Pancreas (tissue), 10 donors: ENCODE results near the gene ZNF697. TPM values are rescaled to one million over a fixed set of nuclear protein-coding genes. Genes with fewer than 3 reads are reported as not detected.
"Not testable (repeated sequence)": the region's sequence is repeated elsewhere in the genome, so short reads cannot be mapped to it uniquely, and the experiment has no call there.

Source experiments
- ATAC-seq, 4 donors: fragments of 200-7000 bp; cut with Tn5 transposase; one replicate each; pipeline versions ENCODE4 v1.8.0 to v1.9.1; 2020; ENCODE audit warnings: mild to moderate bottlenecking in 4 of 4, moderate library complexity in 4 of 4
- DNase-seq, 6 donors: peaks; one replicate each; pipeline ENCODE4 v3.0.0-alpha.2; 2020
- FAIRE-seq: peaks from 2 replicates; lab custom pipeline; 2012; peaks lifted over from hg19 to GRCh38; lab: Jason Lieb, UNC
- H3K27ac ChIP-seq, 4 donors: fragments of 200-600 bp; sonication (generic); 1 replicate in 3 of 4; 2 replicates in 1 of 4; pipeline versions ENCODE4 v1.5.0 to v1.8.0; 2020
- H3K27me3 ChIP-seq, 4 donors: fragments of 200-600 bp; one replicate each; pipeline ENCODE4 v1.8.0; 2021
- H3K36me3 ChIP-seq, 3 donors: fragments of 200-600 bp; sonication (generic) in 1 of 3; one replicate each; pipeline versions ENCODE4 v1.5.0 to v1.8.0; 2020 to 2021
- H3K4me1 ChIP-seq, 3 donors: fragments of 200-600 bp; one replicate each; pipeline ENCODE4 v1.8.0; 2021
- H3K4me3 ChIP-seq, 4 donors: fragments of 200-600 bp; sonication (generic) in 2 of 4; one replicate each; pipeline versions ENCODE4 v1.5.0 to v1.8.0; 2020 to 2021
- H3K9me3 ChIP-seq, 4 donors: fragments of 200-600 bp; one replicate each; pipeline ENCODE4 v1.8.0; 2021
- WGBS, 2 donors: extraction: QIAGEN DNeasy Blood & Tissue Kit; methylation state at CpG; one replicate each; pipeline ENCODE4 v1.1.7; 2013; 5-methylcytosine and 5-hydroxymethylcytosine counted together
- intact Hi-C, 3 donors: fragments of 100-400 bp; cut with DNase I; formaldehyde crosslinking; loops; one replicate each; pipeline versions ENCODE4 v1.11.1 to v1.14.2; 2022
- polyA plus RNA-seq, 2 donors: library from polyadenylated mRNA; stranded (reverse); fragments of 200-250 nt; gene quantifications; one replicate each; pipeline ENCODE4 v1.2.3, GENCODE V29; 2013
- total RNA-seq, 6 donors: library from RNA; stranded (reverse); fragmentation: NEBNext Ultra II Directional in 4 of 6; extraction: Animal tissue kit (Norgen Biotek cat#: 25700) in 4 of 6; gene quantifications; one replicate each; pipeline versions ENCODE4 v1.2.1 to v1.2.4, GENCODE V29; 2021 to 2023
- TF ChIP-seq, protein P1 (sequence below), 4 donors: fragments of 200-600 bp; sonication (generic) in 3 of 4; IDR thresholded peaks; one replicate each; pipeline versions ENCODE4 v1.5.0 to v1.8.0; 2021; ENCODE audit warnings: antibody characterized with exemption in 4 of 4
- donor health status: healthy with polysubstance abuse.
- donor health status: DM: no; HTN: no; CAD: no; lungs with moderate emphysema.
- donor health status: DM: no; HTN: no; CAD: no.
- donor health status: control.
- donor health status: control.
- donor health status: Bipolar disorder and iron deficiency.
- donor health status: DM: yes; HTN: yes; CAD: no.
- donor health status: DM: no; HTN: no; CAD: no.
- donor health status: DM: no; HTN: no; CAD: no.
- donor health status: DM: yes; HTN: yes; CAD: no.

The ZNF697 gene
- 1 to 10 TPM; 2.0 to 5.9 (median 3.3) TPM for total RNA-seq
- 1 to 10 TPM; 1.3 to 2.2 TPM for polyA plus RNA-seq

DNA sequence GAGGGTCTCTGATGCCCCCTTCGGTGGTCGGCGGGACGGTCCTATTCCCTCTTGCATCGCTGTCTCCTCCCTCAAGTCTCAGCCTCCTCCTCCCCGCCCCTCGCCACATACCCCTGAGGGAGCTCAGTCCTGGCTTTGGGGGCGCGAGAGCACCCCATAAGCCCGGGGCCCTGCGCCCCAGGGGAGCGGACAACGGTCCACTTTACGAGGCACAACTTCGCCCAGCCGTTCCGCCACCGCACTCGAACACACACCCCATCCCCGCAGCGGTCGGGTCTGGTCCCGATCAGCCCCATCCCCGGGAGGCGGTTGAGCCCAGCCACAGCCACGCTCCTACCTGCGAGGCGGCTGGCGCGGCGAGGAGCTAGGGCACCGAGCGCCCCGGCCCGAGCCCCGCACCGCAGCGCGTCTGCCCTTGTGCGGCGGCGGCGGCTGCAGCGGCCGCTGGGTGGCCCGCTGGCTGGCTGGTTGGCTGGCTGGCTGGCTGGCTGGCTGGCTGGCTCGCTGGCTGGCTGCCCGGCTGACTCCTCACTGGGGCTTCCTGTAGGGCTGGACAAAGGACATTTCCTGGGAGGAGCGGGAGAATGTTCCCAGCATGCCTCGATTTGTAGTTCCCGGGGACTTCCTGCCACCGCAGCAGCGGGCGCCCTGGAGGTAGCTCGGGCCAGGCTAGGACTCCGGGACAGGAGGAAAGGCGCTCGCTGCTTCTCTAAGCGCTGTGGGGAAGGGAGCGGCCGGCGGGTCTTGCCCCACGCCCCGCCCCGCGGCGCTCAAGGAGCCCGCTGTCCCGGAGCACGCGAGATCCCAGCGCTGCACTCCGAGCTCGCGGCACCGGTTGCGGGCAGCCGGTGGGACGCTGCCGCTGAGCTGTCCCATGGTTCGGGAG lies at the start of gene ZNF697:
Gene ZNF697 (minus strand): TSS at position 533 of the 886 bp plus-strand sequence. CDS start 22,166 bp downstream, outside the sequence.
- 0% methylated on average over 74 to 81 of the region's 81 CpGs for WGBS, 2 donors

DNA sequence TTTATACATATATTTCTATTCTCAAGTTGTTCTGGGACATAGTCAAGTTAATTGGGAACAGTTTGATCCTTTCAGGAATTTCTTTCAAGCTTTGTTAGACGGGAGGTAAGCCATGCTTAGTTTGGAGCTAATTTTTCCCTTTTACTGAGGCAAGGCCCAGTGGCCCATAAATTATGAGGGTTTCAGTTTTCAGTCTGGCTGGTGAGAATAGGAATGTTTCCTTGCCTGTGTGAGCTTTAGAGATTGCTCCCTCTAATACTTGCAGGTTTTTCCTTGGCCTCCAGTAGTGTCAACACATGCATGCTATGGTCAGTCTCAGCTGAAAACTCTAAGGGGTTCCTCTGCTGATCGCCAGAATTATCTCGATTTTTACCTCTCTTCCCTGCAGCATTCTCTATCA lies 49.5 kb upstream of the ZNF697 start:
- DNase-seq (no peak), ATAC-seq (no peak), FAIRE-seq (no peak)
- WGBS, 2 donors, result 59 to 64% methylated on average over 3 of the region's 3 CpGs
- Histone ChIP-seq H3K4me1 (no peaks in the 10 kb centered on the region), H3K27ac (no peak overlapping the region), H3K36me3 (no peaks in the 10 kb centered on the region), H3K27me3 (no peaks in the 10 kb centered on the region), H3K4me3 (no peak overlapping the region), H3K9me3 (no peaks in the 10 kb centered on the region)
- TF ChIP-seq, protein P1, sequence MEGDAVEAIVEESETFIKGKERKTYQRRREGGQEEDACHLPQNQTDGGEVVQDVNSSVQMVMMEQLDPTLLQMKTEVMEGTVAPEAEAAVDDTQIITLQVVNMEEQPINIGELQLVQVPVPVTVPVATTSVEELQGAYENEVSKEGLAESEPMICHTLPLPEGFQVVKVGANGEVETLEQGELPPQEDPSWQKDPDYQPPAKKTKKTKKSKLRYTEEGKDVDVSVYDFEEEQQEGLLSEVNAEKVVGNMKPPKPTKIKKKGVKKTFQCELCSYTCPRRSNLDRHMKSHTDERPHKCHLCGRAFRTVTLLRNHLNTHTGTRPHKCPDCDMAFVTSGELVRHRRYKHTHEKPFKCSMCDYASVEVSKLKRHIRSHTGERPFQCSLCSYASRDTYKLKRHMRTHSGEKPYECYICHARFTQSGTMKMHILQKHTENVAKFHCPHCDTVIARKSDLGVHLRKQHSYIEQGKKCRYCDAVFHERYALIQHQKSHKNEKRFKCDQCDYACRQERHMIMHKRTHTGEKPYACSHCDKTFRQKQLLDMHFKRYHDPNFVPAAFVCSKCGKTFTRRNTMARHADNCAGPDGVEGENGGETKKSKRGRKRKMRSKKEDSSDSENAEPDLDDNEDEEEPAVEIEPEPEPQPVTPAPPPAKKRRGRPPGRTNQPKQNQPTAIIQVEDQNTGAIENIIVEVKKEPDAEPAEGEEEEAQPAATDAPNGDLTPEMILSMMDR (IDR thresholded peaks at IDR 0.05), result no peak
- intact Hi-C loops, result no loop called here

More for the DNA sequence above, at the start of gene ZNF697:
- DNase-seq (peak; percentile 98 to 99 (median 99)), FAIRE-seq (no peak), ATAC-seq (peak; percentile 94 to 95 (median 95))
- Histone ChIP-seq H3K27me3 (no peaks in the 10 kb centered on the region), H3K4me1 (peaks cover 0 to 7% (median 0%) of the 10 kb centered on the region in 3 donors), H3K36me3 (no peaks in the 10 kb centered on the region), H3K4me3 (peak within 1 kb of the TSS; percentile 81 to 91 (median 89)), H3K9me3 (no peaks in the 10 kb centered on the region), H3K27ac (peak within 1 kb of the TSS; percentile 74 to 93 (median 84))
- TF ChIP-seq, protein P1 (IDR thresholded peaks at IDR 0.05), result no peak
- intact Hi-C loops, result no loop called here

DNA sequence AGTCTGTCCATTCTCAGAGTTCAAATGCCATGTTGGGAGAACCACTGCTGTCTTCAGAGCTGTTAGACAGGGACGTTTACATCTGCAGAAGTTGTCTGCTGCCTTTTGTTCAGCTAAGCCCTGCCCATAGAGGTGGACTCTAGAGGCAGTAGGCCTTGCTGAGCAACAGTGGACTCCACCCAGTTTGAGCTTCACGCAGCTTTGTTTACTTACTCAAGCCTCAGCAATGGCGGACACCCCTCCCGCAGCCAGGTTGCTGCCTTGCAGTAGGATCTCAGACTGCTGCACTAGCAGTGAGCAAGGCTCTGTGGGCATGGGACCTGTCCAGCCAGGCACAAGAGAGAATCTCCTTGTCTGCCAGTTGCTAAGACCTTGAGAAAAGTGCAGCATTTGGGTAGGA lies 48.8 kb upstream of the ZNF697 start:
- H3K4me3 ChIP-seq, FAIRE-seq, H3K27ac ChIP-seq, intact Hi-C loops, ATAC-seq, DNase-seq, H3K4me1 ChIP-seq, H3K36me3 ChIP-seq, H3K9me3 ChIP-seq, H3K27me3 ChIP-seq: not testable (repeated sequence)
- WGBS, 2 donors, result 60 to 68% methylated on average over 4 of the region's 4 CpGs

DNA sequence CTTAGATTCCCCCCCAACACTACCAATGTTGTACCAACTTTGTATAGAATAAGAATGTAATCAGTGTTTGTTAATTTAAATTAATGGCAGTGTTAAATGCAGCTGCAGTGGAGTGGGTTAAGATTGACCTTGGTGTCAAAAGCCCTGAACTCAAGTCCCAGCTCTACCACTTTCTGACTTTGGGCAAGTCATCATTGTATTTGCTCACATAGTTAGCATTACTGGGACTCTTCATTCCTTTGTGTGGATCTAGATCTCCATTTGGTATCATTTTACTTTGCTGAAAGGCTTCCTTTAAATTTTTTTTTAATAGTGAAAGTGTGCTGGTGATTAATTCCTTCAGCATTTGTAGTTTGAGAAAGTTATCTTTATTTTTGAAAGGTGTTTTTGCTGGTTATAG lies 41.4 kb upstream of the ZNF697 start:
- no peaks in the 10 kb centered on the region for H3K27me3 ChIP-seq
- intact Hi-C loops, result no loop called here
- DNase-seq, result no peak
- H3K4me3 ChIP-seq, result no peak overlapping the region
- FAIRE-seq, result no peak
- ATAC-seq, result no peak
- TF ChIP-seq, protein P1 (IDR thresholded peaks at IDR 0.05), result no peak
- no peaks in the 10 kb centered on the region for H3K9me3 ChIP-seq
- no peak overlapping the region for H3K27ac ChIP-seq
- H3K4me1 ChIP-seq, result peaks cover 0 to 6% (median 0%) of the 10 kb centered on the region in 3 donors
- no peaks in the 10 kb centered on the region for H3K36me3 ChIP-seq

DNA sequence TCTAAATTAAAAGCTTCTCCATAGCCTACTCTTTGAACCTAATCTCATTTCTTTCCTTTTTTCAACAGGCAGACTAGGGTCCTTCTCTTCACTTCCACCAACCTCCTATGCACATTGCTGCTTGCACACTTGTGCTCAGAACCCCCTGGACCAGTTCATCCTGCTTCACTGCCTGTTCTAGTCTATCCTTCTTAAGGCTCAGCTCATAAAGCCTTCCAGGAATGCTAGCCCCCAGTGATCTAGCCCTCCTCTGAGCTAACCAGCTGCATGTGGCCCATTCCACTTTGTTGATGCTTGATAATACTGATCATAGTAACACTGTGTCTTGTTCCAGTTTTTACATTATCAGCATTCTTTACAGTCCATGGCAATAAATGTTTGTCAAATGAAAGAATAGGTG lies 40.7 kb upstream of the ZNF697 start:
- ATAC-seq (no peak), DNase-seq (no peak), FAIRE-seq (no peak)
- H3K36me3 ChIP-seq, result no peaks in the 10 kb centered on the region
- H3K27me3 ChIP-seq, result no peaks in the 10 kb centered on the region
- intact Hi-C loops, result no loop called here
- no peak overlapping the region for H3K27ac ChIP-seq
- no peaks in the 10 kb centered on the region for H3K9me3 ChIP-seq
- no peak overlapping the region for H3K4me3 ChIP-seq
- H3K4me1 ChIP-seq, result peaks cover 0 to 6% (median 0%) of the 10 kb centered on the region in 3 donors
- TF ChIP-seq, protein P1 (IDR thresholded peaks at IDR 0.05), result no peak
